Measurements from ENCODE around the gene MCAT. TPM values are rescaled to one million over a fixed set of nuclear protein-coding genes. Genes with fewer than 3 reads are reported as not detected.

The MCAT gene
- polyA plus RNA-seq, 1 of the 3 experiments (the other 2 are of a cell fraction): 12.0 TPM

DNA sequence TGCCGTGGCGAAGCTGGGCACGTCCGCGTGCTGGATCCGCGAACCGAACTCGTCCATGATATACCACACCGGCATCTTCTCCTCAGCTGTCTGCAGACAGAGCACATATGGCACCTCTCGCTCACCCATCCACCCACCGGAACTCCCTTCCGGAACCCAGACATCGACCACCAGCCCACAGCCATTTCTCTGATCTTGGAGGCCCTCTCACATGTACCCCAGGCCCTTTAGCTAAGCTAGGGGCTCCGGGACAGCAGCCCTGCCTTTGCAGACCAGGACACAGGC, 36.7 kb upstream of the MCAT start (continued):
- TF ChIP-seq EP300 (IDR thresholded peaks at IDR 0.05; ENCODE audit: borderline replicate concordance in 1 of 2, low read depth in 1 of 2, low read length in 1 of 2) (no peak), YY1 (IDR thresholded peaks at IDR 0.05; ENCODE audit: low read depth) (no peak), GABPA (IDR thresholded peaks at IDR 0.05; ENCODE audit: low read depth) (no peak), RXRA (IDR thresholded peaks at IDR 0.05; ENCODE audit: borderline replicate concordance, low read depth) (no peak)
- TF ChIP-seq, protein P1, sequence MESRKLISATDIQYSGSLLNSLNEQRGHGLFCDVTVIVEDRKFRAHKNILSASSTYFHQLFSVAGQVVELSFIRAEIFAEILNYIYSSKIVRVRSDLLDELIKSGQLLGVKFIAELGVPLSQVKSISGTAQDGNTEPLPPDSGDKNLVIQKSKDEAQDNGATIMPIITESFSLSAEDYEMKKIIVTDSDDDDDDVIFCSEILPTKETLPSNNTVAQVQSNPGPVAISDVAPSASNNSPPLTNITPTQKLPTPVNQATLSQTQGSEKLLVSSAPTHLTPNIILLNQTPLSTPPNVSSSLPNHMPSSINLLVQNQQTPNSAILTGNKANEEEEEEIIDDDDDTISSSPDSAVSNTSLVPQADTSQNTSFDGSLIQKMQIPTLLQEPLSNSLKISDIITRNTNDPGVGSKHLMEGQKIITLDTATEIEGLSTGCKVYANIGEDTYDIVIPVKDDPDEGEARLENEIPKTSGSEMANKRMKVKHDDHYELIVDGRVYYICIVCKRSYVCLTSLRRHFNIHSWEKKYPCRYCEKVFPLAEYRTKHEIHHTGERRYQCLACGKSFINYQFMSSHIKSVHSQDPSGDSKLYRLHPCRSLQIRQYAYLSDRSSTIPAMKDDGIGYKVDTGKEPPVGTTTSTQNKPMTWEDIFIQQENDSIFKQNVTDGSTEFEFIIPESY (IDR thresholded peaks at IDR 0.05; ENCODE audit: borderline replicate concordance, low read depth): no peak

DNA sequence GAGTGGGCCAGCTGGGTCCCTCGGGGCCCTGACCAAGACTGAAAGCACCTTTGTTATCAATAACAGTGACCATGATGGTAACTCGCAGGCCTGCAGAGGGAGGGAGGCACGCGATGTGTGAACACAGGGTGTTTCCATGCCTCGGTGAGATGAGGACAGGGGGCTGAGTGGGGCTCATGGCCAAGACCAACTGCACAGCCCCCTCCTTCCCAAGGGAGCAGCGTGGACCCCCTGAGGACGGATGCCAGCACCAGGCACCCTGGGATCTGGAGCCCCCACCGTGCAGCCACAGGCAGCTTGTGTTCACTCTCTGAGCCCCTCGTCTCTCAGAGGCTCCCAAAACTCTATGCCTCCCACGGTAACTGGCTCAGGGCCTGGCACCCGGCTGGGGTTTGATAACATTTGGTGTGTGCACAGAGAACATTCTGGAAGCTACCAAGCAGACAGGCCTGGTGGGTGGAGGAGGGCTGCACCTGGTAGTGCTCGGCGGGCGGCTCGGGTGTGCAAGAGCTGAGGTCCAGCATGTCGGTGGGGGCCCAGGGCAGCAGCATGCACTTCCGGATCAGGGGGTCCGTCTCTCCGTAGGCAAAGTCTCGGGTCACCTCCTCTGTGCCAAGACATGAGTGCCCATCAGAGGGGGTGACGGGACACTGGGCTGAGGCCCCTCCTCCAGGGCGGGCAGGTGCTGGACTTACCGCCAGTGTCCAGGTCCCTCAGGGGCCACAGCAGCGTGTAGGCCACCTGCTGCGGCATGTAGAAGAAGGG, 36.1 kb upstream of the MCAT start:
- CTCF ChIA-PET: no interaction called here
- Histone ChIP-seq H3K36me3 (replicated peaks in 1 of 2; ENCODE audit: control insufficient read depth in 1 of 2, insufficient read depth in 2 of 2, low read length in 1 of 2) (peaks cover 0 to 9% of the 10 kb centered on the region in 2 experiments), H3K4me2 (no peak overlapping the region), H2AFZ (ENCODE audit: low read depth) (no peak overlapping the region), H3K79me2 (ENCODE audit: insufficient read depth) (peaks cover 2% of the 10 kb centered on the region; the same call in 1 of the 2 replicates), H3K27me3 (ENCODE audit: insufficient read depth) (no peaks in the 10 kb centered on the region), H3K9me2 (no peaks in the 10 kb centered on the region), H3K9ac (no peak overlapping the region), H3F3A (replicated peaks; ENCODE audit: insufficient read depth) (no peaks in the 10 kb centered on the region), H3K27ac (ENCODE audit: low read depth in 2 of 2, low read length in 1 of 2) (no peak overlapping the region), H3K9me3 (no peaks in the 10 kb centered on the region), H4K20me1 (ENCODE audit: insufficient read depth) (no peaks in the 10 kb centered on the region), H3K4me3 (ENCODE audit: low read depth in 2 of 2, low read length in 1 of 2) (no peak overlapping the region), H3K4me1 (ENCODE audit: control insufficient read depth in 1 of 2, insufficient read depth in 2 of 2, low read depth in 1 of 2, low read length in 1 of 2) (peaks cover 0 to 2% of the 10 kb centered on the region in 2 experiments; a peak in 1 of 4 replicates)
- DNase-seq: no peak
- 72% methylated on average over 2 of the region's 25 CpGs for WGBS (ENCODE audit: low lambda C conversion rate)
- no peak for TF ChIP-seq MEF2A (IDR thresholded peaks at IDR 0.05; ENCODE audit: borderline replicate concordance, low read depth)
- no peak for TF ChIP-seq GATA2 (CRISPR knock-in tag; IDR thresholded peaks at IDR 0.05)
- TF ChIP-seq YY1 (IDR thresholded peaks at IDR 0.05; ENCODE audit: low read depth): no peak
- POLR2A ChIA-PET: interaction anchor here (1.0 kb wide), 2 partner anchors 8 to 13 kb away, joined by 3 read pairs; no protein-coding TSS in a partner anchor

DNA sequence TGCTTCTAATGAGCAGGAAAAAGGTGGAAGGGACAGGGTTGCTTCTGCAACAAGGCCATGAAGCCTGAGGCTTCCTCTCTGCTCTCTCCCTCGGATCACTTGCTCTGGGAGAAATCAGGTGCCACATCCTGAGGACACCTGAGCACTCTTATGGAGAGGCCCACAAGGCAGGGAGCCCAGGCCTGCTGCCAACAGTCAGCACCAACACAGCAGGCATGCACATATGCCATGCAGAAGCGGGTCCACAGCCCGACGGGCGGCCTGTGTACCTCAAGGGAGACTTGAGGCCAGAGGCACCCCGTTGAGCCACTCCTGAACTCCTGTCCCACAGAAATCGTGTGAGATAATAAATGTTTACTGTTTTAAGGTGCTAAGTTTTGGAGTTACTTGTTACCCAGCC, 34.3 kb upstream of the MCAT start:
- Histone ChIP-seq H2AFZ (ENCODE audit: low read depth) (no peak overlapping the region), H3K27me3 (ENCODE audit: insufficient read depth) (no peaks in the 10 kb centered on the region), H3F3A (replicated peaks; ENCODE audit: insufficient read depth) (no peaks in the 10 kb centered on the region), H3K4me3 (ENCODE audit: low read depth in 2 of 2, low read length in 1 of 2) (no peak overlapping the region), H3K9ac (no peak overlapping the region), H3K9me3 (no peaks in the 10 kb centered on the region), H3K4me1 (ENCODE audit: control insufficient read depth in 1 of 2, insufficient read depth in 2 of 2, low read depth in 1 of 2, low read length in 1 of 2) (no peaks in the 10 kb centered on the region), H3K27ac (ENCODE audit: low read depth in 2 of 2, low read length in 1 of 2) (no peak overlapping the region), H4K20me1 (ENCODE audit: insufficient read depth) (no peaks in the 10 kb centered on the region), H3K4me2 (no peak overlapping the region), H3K9me2 (no peaks in the 10 kb centered on the region), H3K36me3 (replicated peaks in 1 of 2; ENCODE audit: control insufficient read depth in 1 of 2, insufficient read depth in 2 of 2, low read length in 1 of 2) (peaks cover 0 to 13% of the 10 kb centered on the region in 2 experiments), H3K79me2 (ENCODE audit: insufficient read depth) (no peaks in the 10 kb centered on the region)
- no peak for DNase-seq
- WGBS (ENCODE audit: low lambda C conversion rate): 56% methylated on average over 1 of the region's 7 CpGs
- TF ChIP-seq GABPA (IDR thresholded peaks at IDR 0.05; ENCODE audit: low read depth): no peak
- TF ChIP-seq, protein P2, sequence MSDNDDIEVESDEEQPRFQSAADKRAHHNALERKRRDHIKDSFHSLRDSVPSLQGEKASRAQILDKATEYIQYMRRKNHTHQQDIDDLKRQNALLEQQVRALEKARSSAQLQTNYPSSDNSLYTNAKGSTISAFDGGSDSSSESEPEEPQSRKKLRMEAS (IDR thresholded peaks at IDR 0.05; ENCODE audit: low read depth): no peak
- no peak for TF ChIP-seq GATA2 (CRISPR knock-in tag; IDR thresholded peaks at IDR 0.05)
- TF ChIP-seq MXI1 (IDR thresholded peaks at IDR 0.05; ENCODE audit: low read depth, low read length): no peak
- TF ChIP-seq, protein P3, sequence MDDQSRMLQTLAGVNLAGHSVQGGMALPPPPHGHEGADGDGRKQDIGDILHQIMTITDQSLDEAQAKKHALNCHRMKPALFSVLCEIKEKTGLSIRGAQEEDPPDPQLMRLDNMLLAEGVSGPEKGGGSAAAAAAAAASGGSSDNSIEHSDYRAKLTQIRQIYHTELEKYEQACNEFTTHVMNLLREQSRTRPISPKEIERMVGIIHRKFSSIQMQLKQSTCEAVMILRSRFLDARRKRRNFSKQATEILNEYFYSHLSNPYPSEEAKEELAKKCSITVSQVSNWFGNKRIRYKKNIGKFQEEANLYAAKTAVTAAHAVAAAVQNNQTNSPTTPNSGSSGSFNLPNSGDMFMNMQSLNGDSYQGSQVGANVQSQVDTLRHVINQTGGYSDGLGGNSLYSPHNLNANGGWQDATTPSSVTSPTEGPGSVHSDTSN (IDR thresholded peaks at IDR 0.05): no peak
- no peak for TF ChIP-seq MEF2A (IDR thresholded peaks at IDR 0.05; ENCODE audit: borderline replicate concordance, low read depth)
- no peak for TF ChIP-seq EP300 (IDR thresholded peaks at IDR 0.05; ENCODE audit: borderline replicate concordance in 1 of 2, low read depth in 1 of 2, low read length in 1 of 2)
- no peak for TF ChIP-seq POLR2AphosphoS5 (IDR thresholded peaks at IDR 0.05; ENCODE audit: low read depth, low read length)
- no peak for TF ChIP-seq SMC3 (IDR thresholded peaks at IDR 0.05; ENCODE audit: low read depth, low read length)
- TF ChIP-seq JUND (IDR thresholded peaks at IDR 0.05): no peak
- TF ChIP-seq TEAD4 (IDR thresholded peaks at IDR 0.05; ENCODE audit: borderline replicate concordance, insufficient read depth): no peak
- TF ChIP-seq, protein P4, sequence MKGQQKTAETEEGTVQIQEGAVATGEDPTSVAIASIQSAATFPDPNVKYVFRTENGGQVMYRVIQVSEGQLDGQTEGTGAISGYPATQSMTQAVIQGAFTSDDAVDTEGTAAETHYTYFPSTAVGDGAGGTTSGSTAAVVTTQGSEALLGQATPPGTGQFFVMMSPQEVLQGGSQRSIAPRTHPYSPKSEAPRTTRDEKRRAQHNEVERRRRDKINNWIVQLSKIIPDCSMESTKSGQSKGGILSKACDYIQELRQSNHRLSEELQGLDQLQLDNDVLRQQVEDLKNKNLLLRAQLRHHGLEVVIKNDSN (IDR thresholded peaks at IDR 0.05; ENCODE audit: borderline replicate concordance, low read depth): no peak
- TF ChIP-seq, protein P5, sequence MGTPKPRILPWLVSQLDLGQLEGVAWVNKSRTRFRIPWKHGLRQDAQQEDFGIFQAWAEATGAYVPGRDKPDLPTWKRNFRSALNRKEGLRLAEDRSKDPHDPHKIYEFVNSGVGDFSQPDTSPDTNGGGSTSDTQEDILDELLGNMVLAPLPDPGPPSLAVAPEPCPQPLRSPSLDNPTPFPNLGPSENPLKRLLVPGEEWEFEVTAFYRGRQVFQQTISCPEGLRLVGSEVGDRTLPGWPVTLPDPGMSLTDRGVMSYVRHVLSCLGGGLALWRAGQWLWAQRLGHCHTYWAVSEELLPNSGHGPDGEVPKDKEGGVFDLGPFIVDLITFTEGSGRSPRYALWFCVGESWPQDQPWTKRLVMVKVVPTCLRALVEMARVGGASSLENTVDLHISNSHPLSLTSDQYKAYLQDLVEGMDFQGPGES (IDR thresholded peaks at IDR 0.05; ENCODE audit: low read depth, low read length): no peak
- TF ChIP-seq RAD21 (IDR thresholded peaks at IDR 0.05; ENCODE audit: low read length): no peak
- no peak for TF ChIP-seq EZH2phosphoT487 (IDR thresholded peaks at IDR 0.05; ENCODE audit: borderline replicate concordance, low read depth)
- no peak for TF ChIP-seq NFIC (IDR thresholded peaks at IDR 0.05; ENCODE audit: borderline replicate concordance)
- TF ChIP-seq NRF1 (IDR thresholded peaks at IDR 0.05; ENCODE audit: low read depth, low read length): no peak
- no peak for TF ChIP-seq RFX5 (IDR thresholded peaks at IDR 0.05; ENCODE audit: low read length)
- ChIA-PET CTCF (interaction anchor here (1.0 kb wide), 1 partner anchor 41 kb away, joined by 4 read pairs; no protein-coding TSS in a partner anchor), POLR2A (no interaction called here)

Data from SK-N-SH (cell line).